EL (cell line): ENCODE results near the gene TLE5.

ENCODE experiments used
- DNase-seq: peaks from one replicate; pipeline ENCODE4 v3.0.0-alpha.2; 2016

TLE5 gene

GRCh38 chr19:3062165-3063105 is at the start of gene TLE5:
TSS of gene TLE5 (minus strand) at chr19:3062495. CDS start at chr19:3062200, 295 bp downstream.
- DNase-seq = peak; percentile 57

GRCh38 chr19:3111586-3112247 is 49.4 kb upstream of the TLE5 start:
- no peak for DNase-seq

GRCh38 chr19:3110126-3110825 is 48.0 kb upstream of the TLE5 start:
- no peak for DNase-seq

GRCh38 chr19:3109491-3109890 is 47.2 kb upstream of the TLE5 start:
- DNase-seq = no peak

- peak; percentile 57 for DNase-seq
These were observed 46.5 kb upstream of the TLE5 start for GRCh38 chr19:3108775-3109174.

- DNase-seq = no peak
These were observed 45.4 kb upstream of the TLE5 start for GRCh38 chr19:3107658-3108057.

- no peak for DNase-seq
These were observed 44.3 kb upstream of the TLE5 start for GRCh38 chr19:3106509-3107141.

- DNase-seq = no peak
These were observed 43.6 kb upstream of the TLE5 start for GRCh38 chr19:3105641-3106508.

- no peak for DNase-seq
These were observed 42.4 kb upstream of the TLE5 start for GRCh38 chr19:3104708-3104983.

GRCh38 chr19:3102239-3103140 is 40.2 kb upstream of the TLE5 start:
- no peak for DNase-seq

- no peak for DNase-seq
These were observed 38.7 kb upstream of the TLE5 start for GRCh38 chr19:3100747-3101730.

GRCh38 chr19:3100331-3100730 is 38.0 kb upstream of the TLE5 start:
- no peak for DNase-seq

- no peak for DNase-seq
These were observed 37.3 kb upstream of the TLE5 start for GRCh38 chr19:3099347-3100145.

- no peak for DNase-seq
These were observed 36.4 kb upstream of the TLE5 start for GRCh38 chr19:3098515-3099346.

GRCh38 chr19:3098141-3098514 is 35.8 kb upstream of the TLE5 start:
- no peak for DNase-seq

- DNase-seq = no peak
These were observed 35.2 kb upstream of the TLE5 start for GRCh38 chr19:3097442-3097871.

- no peak for DNase-seq
These were observed 34.6 kb upstream of the TLE5 start for GRCh38 chr19:3096902-3097326.
